Pulmonary artery endothelial cell (primary cell): Measurements from ENCODE around the gene DMXL1. TPM values are rescaled to one million over a fixed set of nuclear protein-coding genes. Genes with fewer than 3 reads are reported as not detected.
"Not testable (repeated sequence)": the region's sequence is repeated elsewhere in the genome, so short reads cannot be mapped to it uniquely, and the experiment has no call there.

Experiments used
- DNase-seq: peaks from one replicate; pipeline ENCODE4 v3.0.0-alpha.2; 2011; ENCODE audit warnings: low read depth, low spot score
- total RNA-seq: library from RNA; depleted of rRNA; stranded (reverse); fragments of >200 nt; gene quantifications from 2 replicates; pipeline ENCODE4 v1.2.3, GENCODE V29; 2014

Gene DMXL1
- total RNA-seq, 1 donor from 2014 or later: 21.7 TPM

DNA sequence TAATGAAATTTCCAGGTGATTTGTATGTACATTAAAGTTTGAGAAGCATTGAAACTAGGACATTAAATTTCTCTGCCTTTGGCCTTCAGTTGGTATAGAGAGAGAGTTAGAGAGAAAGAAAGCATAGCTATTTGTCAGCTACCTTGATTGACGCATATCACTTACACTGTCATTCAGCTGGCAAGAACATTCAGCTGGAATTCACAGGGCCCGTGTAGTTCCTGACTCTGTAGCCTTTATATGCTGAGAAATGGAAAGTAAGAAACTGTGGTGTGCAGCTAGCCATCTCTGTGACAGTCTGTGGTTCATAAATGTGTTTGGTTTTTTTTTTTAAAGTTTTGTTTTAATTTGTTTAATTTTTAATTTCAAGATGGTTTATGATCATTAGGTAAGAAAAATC lies 58.9 kb downstream of the DMXL1 start:
- DNase-seq: no peak

DNA sequence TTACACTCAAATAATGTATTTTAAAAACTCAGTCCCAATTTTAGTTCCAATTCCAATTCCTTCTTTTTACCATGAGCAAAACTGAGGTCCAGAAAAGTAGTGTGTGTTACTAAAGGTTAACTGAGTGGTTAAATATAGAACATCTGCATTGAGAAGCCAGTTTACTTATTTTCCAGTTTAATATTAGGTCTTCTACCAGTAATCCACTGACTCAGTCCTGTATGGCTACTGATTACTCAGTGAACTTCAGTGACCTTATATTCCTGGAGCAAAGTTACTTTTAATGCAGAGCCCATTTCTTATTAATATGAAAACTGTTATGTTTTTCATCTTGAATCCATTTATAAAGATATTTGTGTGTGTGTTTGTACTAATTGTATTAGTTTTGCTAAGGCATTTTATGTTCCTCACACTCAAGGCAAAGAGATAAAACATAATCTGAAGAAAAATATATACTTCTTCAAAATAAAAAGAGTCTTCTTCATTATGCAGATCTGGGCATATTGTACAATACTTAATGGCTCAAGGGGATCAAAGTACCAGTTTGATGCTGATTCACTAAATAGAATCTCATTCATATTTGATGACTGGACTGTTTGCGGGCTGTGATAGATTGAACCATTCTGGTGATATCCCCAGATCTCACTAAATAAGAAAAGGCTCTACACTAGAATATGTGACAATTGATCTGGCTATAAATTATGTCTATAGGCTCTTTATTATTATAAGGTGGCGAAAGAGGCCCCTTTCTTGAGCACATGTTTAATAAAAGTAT lies 60.8 kb downstream of the DMXL1 start:
- no peak for DNase-seq

DNA sequence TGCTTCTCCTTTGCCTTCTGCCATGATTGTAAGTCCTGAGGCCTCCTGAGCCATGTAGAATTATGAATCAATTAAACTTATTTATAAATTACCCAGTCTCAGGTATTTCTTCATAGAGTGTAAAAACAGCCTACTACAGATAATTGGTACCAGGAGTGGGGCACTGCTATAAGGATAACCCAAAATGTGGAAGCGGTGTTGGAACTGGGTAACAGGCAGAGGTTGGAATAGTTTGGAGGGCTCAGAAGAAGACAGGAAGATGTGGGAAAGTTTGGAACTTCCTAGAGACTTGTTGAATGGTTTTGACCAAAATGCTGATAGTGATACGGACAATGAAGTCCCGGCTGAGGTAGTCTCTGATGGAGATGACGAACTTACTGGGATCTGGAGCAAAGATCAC lies 64.9 kb downstream of the DMXL1 start:
- not testable (repeated sequence) for DNase-seq

DNA sequence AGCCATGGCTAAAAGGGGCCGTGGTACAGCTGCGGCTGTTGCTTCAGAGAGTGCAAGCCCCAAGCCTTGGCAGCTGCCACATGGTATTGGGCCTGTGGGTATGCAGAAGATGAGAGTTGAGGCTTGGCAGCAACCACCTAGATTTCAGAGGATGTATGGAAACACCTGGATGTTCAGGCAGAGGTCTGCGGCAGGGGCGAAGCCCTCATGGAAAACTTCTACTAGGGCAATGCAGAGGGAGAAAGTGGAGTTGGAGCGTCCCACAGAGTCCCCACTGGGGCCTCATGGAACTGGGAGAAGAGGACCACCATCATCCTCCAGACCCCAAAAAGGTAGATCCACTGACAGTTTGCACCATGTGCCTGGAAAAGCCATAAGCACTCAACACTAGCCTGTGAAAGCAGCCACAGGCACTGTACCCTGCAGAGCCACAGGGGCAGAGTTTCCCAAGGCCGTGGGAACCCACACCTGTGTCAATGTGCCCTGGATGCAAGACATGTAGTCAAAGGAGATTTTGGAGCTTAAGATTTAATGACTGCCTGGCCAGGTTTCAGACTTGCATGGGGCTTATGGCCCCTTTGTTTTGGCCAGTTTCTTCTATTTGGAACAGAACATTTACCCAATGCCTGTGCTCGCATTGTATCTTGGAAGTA lies 65.9 kb downstream of the DMXL1 start:
- no peak for DNase-seq

DNA sequence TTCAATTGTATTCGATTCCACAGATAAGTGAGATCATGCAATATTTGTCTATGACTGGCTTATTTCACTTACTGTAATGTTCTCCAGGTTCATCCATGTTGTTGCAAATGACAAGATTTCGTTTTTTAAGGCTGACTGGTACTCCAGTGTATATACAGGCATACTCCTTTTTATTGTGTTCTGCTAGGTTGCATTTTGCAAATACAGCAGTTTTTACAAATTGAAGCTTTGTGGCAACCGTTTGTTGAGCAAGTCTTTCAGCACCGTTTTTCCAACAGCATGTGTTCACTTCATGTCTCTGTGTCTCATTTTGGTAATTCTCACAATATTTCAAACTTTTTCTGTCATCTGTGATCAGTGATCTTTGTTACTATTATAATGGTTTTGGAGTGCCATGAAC lies 82.7 kb downstream of the DMXL1 start:
- no peak for DNase-seq

DNA sequence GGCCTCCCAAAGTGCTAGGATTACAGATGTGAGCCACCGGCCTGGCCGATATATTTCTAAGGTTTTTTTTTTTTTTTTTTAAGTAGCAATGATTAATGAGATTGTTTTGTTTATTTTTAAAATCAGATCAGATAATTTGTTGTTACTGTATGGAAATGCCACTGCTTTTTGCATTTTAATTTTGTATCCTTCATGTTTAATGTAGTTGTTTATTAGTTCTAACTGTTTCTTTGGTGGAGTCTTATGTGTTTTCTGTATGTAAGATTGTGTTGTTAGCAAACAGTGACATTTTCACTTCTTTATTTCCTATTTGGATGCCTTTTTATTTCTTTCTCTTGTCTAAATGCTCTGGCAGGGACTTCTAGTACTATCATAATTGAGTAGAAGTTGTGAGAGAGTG lies 87.3 kb downstream of the DMXL1 start:
- no peak for DNase-seq

DNA sequence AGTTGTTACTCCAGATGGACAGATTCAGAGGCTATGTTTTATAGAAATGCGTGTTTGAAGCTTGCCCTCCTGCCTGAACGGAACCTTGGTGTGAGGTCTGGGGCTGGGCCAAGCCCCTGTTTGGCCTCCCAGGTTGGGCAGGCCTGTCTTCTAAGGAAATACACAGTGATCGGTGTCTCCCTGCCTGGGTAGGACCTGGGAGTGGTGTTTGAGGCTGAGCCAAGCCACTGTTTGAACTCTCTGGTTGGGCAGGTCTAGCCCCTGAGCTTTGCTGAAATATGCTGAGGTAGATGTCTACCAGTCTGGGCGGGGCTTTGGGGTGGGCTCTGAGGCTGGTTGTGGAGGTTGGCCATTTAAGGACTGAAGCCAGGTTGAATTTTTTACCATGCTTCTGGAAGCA lies 90.5 kb downstream of the DMXL1 start:
- no peak for DNase-seq

DNA sequence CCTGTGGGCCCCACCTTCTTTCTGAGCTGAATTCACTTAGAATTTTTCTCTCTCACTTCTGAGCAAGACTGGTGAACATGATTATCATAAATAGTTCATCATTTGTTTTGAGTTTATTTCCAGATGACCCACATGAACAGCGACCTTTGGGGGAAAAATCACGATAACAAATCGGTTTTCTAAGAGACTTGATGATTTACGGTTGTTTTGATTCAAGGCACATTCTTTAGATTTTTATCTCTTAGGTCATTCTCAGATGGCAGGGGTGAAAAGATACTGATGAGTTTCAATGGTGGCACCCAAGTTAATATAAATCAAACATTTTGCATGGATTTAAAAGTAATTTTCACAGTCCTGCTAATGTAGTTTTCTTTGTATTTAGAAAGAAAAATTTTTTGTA lies 95.1 kb downstream of the DMXL1 start:
- no peak for DNase-seq

DNA sequence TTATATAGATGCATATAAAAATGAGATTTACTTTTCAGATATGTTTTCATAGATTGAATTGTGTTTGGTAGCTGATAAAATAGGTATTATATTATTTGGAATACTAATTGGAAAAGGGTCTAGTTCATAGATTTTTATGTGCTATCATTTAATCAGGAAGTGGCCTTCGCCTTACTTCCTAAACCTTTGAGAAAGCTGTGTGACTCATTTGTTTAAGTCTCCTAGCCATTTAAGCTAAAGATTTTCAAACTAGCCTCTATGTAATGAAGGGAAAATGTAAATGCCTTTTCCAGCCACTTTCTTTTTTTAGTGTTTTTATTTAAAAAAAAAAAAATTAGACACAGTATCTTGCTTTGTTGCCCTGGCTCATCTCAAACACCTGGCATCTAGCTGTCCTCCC lies 97.5 kb downstream of the DMXL1 start:
- no peak for DNase-seq

DNA sequence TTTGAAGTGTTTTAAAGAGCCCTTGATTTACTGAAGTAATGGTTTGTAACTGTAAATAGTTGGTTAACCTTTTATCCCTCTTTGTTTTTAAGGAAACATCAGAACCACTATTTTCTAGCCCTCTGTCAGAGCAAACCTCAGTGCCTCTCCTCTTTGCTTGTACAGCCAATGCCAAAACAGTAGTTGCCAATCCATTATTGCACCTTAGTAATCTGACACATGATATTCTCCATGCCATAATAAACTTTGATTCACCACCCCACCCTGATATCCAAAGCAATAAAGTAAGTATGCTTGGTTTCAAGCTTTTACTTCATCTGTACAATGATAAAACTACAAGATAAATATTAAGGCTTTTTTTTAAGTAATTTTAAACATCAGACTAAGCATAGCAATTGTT lies 100.8 kb downstream of the DMXL1 start:
- no peak for DNase-seq

DNA sequence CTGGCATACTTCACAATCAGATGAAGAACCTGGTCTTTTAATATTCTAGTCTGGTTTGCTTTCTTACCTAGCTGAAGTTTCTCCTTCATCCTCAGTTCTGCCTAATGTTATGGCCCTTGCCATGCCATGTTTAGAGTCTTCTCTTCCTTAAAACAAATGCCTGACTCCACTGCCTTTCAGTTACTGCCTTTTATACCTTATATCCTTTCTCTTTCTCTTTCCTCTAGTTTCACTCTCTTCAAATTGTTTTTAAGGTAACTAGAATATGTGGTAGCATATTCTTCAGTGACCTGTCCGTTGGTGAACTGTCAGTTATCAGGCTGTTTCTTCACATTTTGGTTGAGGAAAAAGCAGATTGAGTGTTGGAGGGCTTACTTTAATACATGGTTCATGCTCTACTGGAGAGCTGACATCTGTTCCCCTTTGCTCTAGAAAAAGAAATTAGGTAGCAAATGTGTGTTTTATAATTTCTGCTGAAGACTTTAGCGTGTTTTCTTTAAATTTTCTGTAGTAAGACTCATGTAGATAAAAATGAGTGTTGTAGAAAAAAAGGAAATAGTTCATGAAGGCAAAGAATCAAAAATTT lies 103.8 kb downstream of the DMXL1 start:
- no peak for DNase-seq

DNA sequence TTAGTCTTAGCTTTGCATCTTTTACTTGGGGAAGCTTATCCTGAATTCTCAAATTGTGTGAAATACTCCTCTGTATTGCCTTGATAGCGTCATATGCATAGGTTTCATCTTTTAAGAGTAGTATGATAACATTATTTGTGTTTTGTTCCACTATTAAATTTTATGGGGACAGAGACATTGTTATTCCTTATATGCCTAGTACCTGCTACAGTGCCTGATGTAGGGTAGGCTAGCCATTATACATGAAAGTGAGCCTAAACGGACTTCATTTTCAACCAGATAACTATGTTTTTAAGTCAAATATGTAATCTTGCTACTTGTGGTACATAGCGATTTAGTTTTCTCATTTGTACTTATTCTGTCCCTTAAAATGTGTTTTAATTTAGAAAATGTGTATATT lies 105.9 kb downstream of the DMXL1 start:
- no peak for DNase-seq

DNA sequence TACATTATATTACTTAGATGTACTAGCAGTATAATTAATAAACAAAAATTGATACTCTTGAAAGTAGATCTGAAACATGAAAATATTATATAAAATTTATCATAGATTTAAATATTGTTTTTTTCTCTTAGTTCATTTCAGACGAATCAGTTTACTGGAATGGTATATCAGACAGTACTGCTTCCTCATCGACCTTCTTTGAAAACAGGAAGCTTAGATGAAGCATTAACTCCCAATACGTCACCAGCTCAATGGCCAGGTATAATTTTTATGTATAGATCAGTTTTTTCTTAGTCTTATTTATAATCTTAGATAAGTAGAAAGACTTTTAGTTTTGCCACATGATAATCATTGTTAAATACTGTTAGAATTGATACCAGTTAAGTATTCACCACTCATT lies 106.3 kb downstream of the DMXL1 start:
- DNase-seq: no peak

DNA sequence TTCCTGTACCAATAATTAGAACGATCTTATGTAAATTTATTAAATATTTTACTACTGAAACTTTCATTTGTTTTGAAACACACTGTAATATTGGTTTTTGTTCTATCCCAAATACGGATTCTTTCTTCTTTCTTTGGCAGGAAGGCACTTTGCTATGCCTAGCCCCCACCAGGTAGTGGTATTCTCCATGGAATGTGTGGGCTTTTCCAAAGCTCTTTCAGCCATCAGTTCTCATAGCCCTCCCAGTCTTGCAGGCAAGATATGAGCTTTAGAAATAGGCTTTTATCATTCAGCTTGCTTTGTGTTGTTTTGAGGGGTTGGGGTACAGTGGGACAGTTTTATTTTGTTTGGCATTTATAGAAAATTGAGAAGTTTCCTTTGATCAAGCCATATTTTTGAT lies 107.5 kb downstream of the DMXL1 start:
- no peak for DNase-seq

DNA sequence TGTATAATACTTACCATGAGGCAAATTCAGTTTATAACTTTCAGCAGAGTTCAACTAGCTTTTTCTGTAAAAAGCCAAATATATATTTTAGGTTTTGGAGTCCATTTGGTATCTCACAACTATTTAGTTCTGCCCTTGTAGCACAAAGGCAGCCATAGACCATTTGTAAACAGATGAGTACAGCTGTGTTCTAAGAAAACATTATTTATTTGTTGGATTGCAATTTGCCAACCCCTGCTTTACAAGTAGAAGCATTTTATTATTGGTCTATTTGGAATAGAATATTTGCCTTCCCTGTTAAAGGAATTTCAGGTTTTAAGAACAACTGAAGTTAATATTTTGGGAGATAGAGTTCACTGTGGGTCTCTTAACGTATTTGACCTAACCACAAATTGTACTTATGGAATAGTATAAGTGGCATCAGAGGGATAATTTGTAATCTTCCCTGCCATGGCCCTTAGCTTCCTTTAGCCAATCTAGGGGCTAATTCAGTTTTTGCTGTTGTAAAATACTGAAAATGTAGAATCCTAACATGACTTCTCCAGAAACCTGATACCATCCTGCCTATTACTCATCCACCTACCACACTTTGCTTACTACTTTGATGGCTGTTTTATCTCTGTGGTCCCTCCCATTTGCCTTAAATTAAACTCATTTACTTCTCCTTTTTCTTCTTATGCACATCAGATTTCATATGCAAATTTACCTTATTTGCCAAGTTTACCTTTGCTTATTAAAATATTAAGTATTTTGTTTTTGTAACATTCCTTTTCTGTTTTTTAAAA lies 109.2 kb downstream of the DMXL1 start:
- DNase-seq: no peak

DNA sequence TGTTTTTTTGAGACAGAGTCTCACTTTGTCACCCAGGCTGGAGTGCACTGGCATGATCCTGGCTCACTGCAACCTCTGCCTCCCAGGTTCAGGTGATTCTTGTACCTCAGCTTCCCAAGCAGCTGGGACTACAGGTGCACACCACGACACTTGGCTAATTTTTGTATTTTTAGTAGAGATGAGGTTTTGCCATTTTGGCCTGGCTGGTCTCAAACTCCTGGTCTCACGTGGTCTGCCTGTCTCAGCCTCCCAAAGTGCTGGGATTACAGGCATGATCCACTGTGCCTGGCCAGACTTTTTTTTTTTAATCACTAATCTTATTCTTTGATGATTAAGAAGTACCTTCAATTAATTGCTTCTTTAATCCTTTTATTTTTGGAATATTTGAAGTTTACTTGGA lies 114.6 kb downstream of the DMXL1 start:
- DNase-seq: not testable (repeated sequence)

DNA sequence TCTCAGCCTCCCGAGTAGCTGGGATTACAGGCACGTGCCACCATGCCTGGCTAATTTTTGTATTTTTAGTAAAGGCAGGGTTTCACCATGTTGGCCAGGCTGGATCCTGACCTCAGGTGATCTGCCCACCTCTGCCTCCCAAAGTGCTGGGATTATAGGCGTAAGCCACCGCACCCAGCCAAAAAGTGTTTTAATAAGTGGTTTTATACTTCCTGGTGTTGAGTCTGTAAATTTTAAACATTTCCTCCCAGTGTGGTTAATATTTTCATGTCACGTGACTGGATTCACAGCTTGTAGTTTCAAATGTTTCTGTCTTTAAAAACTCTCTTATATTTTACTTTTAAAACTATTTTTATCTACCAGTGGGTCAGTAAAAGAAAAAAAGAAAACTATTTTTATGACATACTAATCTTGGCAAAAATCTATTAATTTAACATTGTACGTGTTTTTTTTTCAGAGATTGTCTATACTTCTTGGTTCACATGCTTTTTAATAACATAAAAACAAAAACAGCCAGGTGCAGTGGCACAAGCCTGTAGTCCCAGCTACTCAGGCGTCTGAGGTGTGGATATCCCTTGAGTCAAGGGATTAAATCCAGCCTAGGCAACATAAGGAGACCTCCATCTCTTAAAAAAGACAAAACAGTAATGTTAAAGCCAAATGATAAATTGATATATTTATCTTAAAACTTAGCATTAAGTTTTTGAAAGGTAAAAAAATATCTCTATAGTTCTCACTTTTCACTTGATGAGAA lies 117.1 kb downstream of the DMXL1 start:
- DNase-seq: no peak

DNA sequence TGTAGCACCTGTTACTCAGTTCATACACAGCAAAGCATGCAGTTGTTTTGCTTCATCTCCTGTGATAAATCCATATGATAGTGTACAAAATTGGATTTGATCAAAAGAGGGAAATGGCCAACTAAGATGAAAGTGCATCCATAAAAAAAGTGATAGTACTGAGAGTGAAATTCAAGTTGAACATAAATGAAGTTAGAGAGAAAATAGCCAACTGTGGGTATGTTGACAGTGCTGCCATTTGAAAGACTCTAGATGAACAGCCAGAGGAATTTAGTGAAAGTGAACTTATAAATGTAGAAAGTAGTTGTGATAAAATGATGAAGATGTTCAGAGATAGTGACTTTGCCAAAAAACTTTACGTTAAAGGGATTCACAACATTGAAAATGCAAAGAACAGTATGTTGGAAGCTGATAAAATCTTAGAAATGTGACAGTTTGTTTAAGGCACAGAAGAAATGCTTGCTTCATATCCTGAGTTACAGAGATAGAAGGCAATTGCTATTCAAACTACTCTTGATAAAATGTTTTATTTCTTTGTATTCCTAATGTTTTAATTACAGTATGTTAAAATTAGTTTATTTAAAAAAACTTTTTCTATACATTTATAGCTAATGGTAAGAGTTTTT lies 119.7 kb downstream of the DMXL1 start:
- no peak for DNase-seq

DNA sequence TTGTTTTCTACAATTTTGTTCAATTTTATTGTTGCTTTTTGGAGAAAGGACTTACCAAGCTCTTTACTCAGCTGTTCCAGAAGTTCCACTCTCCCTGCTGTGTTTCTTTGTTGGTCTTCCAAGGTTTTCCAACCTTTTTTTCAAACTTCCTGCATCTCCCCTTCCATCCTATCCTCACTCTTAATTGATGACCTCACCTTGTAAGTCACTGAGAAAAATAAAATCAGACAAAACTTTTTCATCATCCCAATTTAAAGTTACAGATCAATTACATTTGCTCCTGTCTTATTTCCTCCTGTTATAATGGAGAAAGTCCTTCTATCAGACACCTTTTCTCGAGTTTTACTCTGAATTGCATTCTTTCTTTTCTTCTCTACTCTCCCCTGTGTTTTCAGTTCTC lies 121.1 kb downstream of the DMXL1 start:
- DNase-seq: no peak

DNA sequence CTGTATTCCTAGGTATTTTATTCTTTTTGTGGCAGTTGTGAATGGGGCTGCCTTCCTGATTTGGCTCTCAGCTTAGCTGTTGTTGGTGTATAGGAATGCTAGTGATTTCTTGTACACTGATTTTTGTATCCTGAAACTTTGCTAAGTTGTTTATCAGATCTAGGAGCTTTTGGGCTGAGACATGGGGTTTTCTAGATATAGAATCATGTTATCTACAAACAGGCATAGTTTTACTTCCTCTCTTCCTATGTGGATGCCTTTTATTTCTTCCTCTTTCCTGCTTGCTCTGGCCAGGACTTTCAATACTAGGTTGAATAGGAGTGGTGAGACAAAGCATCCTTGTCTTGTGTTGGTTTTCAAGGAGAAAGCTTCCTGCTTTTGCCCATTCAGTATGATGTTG lies 129.9 kb downstream of the DMXL1 start:
- peak; percentile 11 for DNase-seq

DNA sequence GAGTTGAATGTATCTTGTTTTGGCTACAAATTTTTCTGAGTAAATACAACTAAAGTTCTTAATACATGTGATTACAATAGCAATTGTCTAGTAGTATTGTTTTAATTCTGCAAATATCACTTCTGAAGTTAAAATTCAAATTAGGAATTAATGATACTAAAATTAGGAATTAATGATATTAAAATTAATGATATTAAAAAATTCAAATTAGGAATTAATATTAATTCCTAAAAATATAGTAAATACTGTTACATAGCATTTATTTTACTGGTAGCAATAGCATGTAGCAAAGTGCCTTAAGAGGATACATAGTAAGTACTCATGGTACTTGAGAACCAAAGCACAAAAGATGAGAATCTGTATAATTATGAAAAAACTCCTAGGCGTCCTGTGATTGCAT lies 136.2 kb downstream of the DMXL1 start:
- DNase-seq: no peak
